Kidney (tissue), 14 donors: ENCODE measurements around the gene MLN. TPM values are rescaled to one million over a fixed set of nuclear protein-coding genes. Genes with fewer than 3 reads are reported as not detected.

Experiments used
- DNase-seq, 5 donors: peaks; one replicate each; pipeline ENCODE4 v3.0.0-alpha.2; 2013 to 2020
- FAIRE-seq: peaks from 2 replicates; lab custom pipeline; 2012; peaks lifted over from hg19 to GRCh38; lab: Jason Lieb, UNC
- H3K27ac ChIP-seq, 2 donors: one replicate each; pipeline ENCODE4 v1.7.0; 2013; ENCODE audit warnings: low read depth in 2 of 2, low read length in 2 of 2, inconsistent platforms in 1 of 2
- H3K27me3 ChIP-seq: one replicate; pipeline ENCODE4 v1.7.1; 2013; ENCODE audit warnings: low read length, inconsistent platforms; ENCODE audit not compliant: control insufficient read depth, insufficient read depth
- H3K36me3 ChIP-seq, 3 donors: one replicate each; pipeline versions ENCODE4 v1.7.0 to v1.7.1; 2013; ENCODE audit warnings: low read length in 3 of 3, control low read depth in 1 of 3, inconsistent platforms in 1 of 3; ENCODE audit not compliant: insufficient read depth in 3 of 3, control insufficient read depth in 2 of 3
- H3K4me1 ChIP-seq, 3 donors: one replicate each; pipeline versions ENCODE4 v1.7.0 to v1.7.1; 2013; ENCODE audit warnings: low read length in 3 of 3, inconsistent platforms in 1 of 3, low read depth in 1 of 3; ENCODE audit not compliant: control insufficient read depth in 2 of 3, insufficient read depth in 2 of 3
- H3K4me3 ChIP-seq, 3 donors: one replicate each; pipeline versions ENCODE4 v1.7.0 to v1.8.1; 2013; ENCODE audit warnings: low read length in 3 of 3, control low read depth in 1 of 3, inconsistent platforms in 1 of 3
- H3K9ac ChIP-seq, 3 donors: one replicate each; pipeline versions ENCODE4 v1.7.0 to v1.7.1; 2013; ENCODE audit warnings: low read length in 3 of 3, control low read depth in 1 of 3, inconsistent platforms in 1 of 3
- H3K9me3 ChIP-seq, 3 donors: one replicate each; pipeline versions ENCODE4 v1.7.0 to v1.7.1; 2013; ENCODE audit warnings: low read length in 3 of 3, control low read depth in 1 of 3, inconsistent platforms in 1 of 3; ENCODE audit not compliant: control insufficient read depth in 2 of 3, insufficient read depth in 1 of 3
- CTCF ChIP-seq: IDR thresholded peaks from 3 replicates; pipeline ENCODE4 v1.5.1; 2012; ENCODE audit warnings: mild to moderate bottlenecking, moderate library complexity, borderline replicate concordance; ENCODE audit not compliant: insufficient read depth; ENCODE audit errors: extremely low read depth
- intact Hi-C: fragments of 100-400 bp; cut with DNase I; formaldehyde crosslinking; loops from one replicate; pipeline ENCODE4 v1.11.1; 2022
- polyA plus RNA-seq: library from polyadenylated mRNA; stranded (reverse); fragments of 350-450 nt; fragmentation: Illumina TruSeq; extraction: RNeasy Lipid Tissue Mini Kit (QIAGEN cat#74804); gene quantifications from one replicate; pipeline ENCODE4 v1.2.3, GENCODE V29; 2014; ENCODE audit warnings: low read depth, low replicate concordance; ENCODE audit not compliant: insufficient read depth
- total RNA-seq: library from RNA; stranded (reverse); fragmentation: NEBNext Ultra II Directional; extraction: Animal tissue kit (Norgen Biotek cat#: 25700); gene quantifications from one replicate; pipeline ENCODE4 v1.2.1, GENCODE V29; 2021
- donor health status: control.
- donor health status: control.
- donor health status: control.
- donor health status: control.
- donor health status: control.
- donor health status: DM: yes; HTN: yes; CAD: no.
- donor health status: Normal renal cell carcinoma (clear cell type).

Gene MLN
- total and polyA plus RNA-seq, 2 donors from 2014 or later = not detected

- Histone ChIP-seq H3K4me3 (no peak overlapping the region), H3K4me1 (peaks cover 0 to 10% (median 10%) of the 10 kb centered on the region in 3 donors), H3K27me3 (no peaks in the 10 kb centered on the region), H3K9me3 (no peaks in the 10 kb centered on the region), H3K36me3 (no peaks in the 10 kb centered on the region), H3K27ac (peak overlapping the region in 1 of 2 donors; percentile 51), H3K9ac (no peak overlapping the region)
- FAIRE-seq = no peak
- intact Hi-C loops = no loop called here
- no peak for TF ChIP-seq CTCF
- DNase-seq = peak in 2 of 5 donors; percentile 37 to 45
Observed at GRCh38 chr6:33848484-33848883, 44.7 kb upstream of the MLN start.

GRCh38 chr6:33847867-33848266 lies 44.1 kb upstream of the MLN start:
- intact Hi-C loops = no loop called here
- no peak overlapping the region for H3K4me3 ChIP-seq
- no peaks in the 10 kb centered on the region for H3K27me3 ChIP-seq
- H3K9me3 ChIP-seq = no peaks in the 10 kb centered on the region
- H3K4me1 ChIP-seq = peaks cover 0 to 10% (median 8%) of the 10 kb centered on the region in 3 donors
- peak in 1 of 5 donors; percentile 7 for DNase-seq
- H3K9ac ChIP-seq = no peak overlapping the region
- H3K36me3 ChIP-seq = no peaks in the 10 kb centered on the region
- TF ChIP-seq CTCF = no peak
- peak overlapping the region in 1 of 2 donors; percentile 51 for H3K27ac ChIP-seq
- FAIRE-seq = no peak

GRCh38 chr6:33847078-33847477 lies 43.3 kb upstream of the MLN start:
- Histone ChIP-seq H3K36me3 (no peaks in the 10 kb centered on the region), H3K27me3 (no peaks in the 10 kb centered on the region), H3K9ac (no peak overlapping the region), H3K9me3 (no peaks in the 10 kb centered on the region), H3K4me3 (no peak overlapping the region), H3K4me1 (peaks cover 0 to 10% (median 8%) of the 10 kb centered on the region in 3 donors), H3K27ac (no peak overlapping the region)
- TF ChIP-seq CTCF = no peak
- FAIRE-seq (no peak), DNase-seq (peak in 1 of 5 donors; percentile 8)
- intact Hi-C loops = no loop called here

GRCh38 chr6:33846226-33846625 lies 42.4 kb upstream of the MLN start:
- DNase-seq = no peak
- no peaks in the 10 kb centered on the region for H3K9me3 ChIP-seq
- no peak overlapping the region for H3K27ac ChIP-seq
- no peak overlapping the region for H3K4me3 ChIP-seq
- intact Hi-C loops = no loop called here
- FAIRE-seq = no peak
- peaks cover 0 to 10% (median 5%) of the 10 kb centered on the region in 3 donors for H3K4me1 ChIP-seq
- no peak overlapping the region for H3K9ac ChIP-seq
- H3K27me3 ChIP-seq = no peaks in the 10 kb centered on the region
- no peak for TF ChIP-seq CTCF
- no peaks in the 10 kb centered on the region for H3K36me3 ChIP-seq
